Urothelium cell line (cell line): ENCODE results near the gene ZNF836.
A peak's percentile ranks its signal among the peaks of the same experiment; 100 is the strongest.
"Not testable (repeated sequence)": the region's sequence is repeated elsewhere in the genome, so short reads cannot be mapped to it uniquely, and the experiment has no call there.

Experiments
- DNase-seq: peaks from one replicate; pipeline ENCODE4 v3.0.0; 2011; ENCODE audit warnings: low spot score, mixed read lengths
- FAIRE-seq: peaks from 2 replicates; lab custom pipeline; 2011; peaks lifted over from hg19 to GRCh38; lab: Jason Lieb, UNC

ZNF836 gene

DNA sequence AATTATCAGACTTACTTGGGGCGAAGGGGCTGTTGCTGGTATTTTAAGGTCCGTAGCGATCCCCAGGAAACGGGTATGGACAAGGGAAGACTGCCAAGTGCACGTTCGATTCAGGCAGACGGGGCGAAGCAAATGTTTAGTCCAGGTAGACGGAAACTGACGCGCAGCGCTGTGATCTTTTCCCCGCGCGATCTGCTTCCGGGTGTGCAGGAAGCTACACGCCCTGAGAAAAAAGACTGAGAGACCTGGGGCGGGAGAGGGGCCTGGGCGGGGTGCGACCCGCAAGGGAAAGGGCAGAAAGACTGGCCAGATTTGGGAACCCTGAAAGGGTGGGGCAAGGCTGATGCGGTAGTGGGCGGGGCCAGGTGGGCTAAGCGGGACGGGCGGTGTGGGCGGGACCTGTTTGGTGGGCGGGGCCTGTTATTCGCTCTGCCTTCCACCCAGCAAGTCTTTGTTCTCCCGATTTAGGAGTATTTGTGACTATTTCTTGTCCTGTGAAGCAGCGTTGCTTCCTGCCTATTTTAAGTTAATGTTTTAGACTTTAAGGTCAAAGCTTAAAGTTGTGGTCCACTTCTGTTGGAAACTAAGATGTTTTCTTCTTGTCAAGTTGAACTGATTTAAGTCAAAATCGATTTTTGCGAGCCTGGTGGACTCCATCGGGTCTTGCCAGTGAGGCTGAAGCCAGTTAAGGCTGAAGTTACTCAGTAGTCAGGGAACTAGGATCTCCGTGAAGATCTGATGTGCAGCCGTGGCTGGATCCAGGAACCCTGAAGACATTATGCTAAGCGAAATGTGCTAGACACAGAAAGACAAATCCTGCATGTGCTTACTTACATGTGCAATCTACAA lies at the start of gene ZNF836:
Gene ZNF836 (minus strand): TSS at position 301 of the 849 bp plus-strand sequence. CDS start 3,549 bp downstream, outside the sequence.
- DNase-seq (peak; percentile 87), FAIRE-seq (peak; percentile 46)

DNA sequence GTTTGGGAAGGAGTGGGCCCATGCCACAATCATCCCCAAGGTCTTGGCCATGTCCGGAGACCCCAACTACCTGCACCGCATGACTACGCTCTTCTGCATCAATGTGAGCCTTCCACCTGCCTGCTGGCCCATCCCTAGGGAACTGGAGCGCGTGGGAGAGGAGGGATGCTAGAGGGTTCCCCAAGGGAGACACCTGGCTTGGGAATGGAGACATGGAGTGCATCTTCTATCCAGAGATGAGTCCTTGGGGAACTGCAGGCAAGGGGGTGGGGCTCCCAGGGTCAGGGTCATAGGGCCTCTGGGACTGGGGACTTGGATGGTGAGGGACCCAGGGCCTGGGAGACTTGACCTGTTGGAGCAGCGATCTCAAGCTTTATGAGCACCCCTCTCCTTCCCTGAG lies 49.6 kb upstream of the ZNF836 start:
- DNase-seq (no peak), FAIRE-seq (no peak)

DNA sequence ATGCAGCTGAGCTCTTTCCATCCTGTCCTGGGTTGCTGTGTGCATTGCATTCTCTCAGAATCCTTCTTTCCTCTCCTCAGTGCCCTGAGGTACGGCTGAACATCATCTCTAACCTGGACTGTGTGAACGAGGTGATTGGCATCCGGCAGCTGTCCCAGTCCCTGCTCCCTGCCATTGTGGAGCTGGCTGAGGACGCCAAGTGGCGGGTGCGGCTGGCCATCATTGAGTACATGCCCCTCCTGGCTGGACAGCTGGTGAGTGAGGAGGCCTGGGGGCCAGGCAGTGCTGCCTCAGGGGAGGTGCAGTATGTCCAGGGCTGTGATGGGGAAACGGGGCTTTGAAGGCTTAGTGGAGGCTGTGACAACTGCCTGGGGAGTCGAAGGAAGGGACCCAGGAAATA lies 48.2 kb upstream of the ZNF836 start:
- no peak for FAIRE-seq
- no peak for DNase-seq

DNA sequence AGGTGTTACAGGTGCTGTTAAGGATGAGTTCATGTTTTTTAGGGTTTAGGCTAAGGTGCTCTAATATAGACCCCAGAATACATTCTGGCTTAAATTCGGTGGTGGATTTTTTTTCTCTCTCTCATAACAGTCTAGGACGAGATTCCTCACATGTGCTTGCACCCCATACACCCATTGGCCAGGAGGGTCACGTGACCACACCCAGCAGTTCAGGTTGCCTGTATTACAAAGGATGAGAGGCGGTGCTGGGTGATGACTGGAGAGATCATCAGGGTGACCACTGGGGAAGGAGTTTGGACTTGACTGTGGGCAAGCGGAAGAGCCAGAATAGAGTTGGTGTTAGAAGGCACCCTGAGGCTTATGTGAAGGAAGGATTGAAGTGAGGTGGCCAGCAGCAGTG lies 46.2 kb upstream of the ZNF836 start:
- DNase-seq, result no peak
- no peak for FAIRE-seq

DNA sequence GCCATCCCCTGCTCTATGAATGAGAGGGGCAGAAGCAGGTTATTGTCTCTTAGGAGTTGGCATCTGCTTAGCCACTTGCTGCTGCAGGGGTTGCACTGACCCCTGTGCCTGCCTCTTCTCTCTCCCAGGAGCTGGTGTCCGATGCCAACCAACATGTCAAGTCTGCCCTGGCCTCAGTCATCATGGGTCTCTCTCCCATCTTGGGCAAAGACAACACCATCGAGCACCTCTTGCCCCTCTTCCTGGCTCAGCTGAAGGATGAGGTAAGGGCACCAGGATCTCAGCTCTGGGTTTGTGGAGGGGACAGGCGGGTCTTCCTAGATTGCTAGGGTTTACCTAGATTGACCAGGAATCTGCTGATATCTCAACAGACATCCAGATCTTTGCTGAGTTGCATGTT lies 45.0 kb upstream of the ZNF836 start:
- DNase-seq (no peak), FAIRE-seq (no peak)

DNA sequence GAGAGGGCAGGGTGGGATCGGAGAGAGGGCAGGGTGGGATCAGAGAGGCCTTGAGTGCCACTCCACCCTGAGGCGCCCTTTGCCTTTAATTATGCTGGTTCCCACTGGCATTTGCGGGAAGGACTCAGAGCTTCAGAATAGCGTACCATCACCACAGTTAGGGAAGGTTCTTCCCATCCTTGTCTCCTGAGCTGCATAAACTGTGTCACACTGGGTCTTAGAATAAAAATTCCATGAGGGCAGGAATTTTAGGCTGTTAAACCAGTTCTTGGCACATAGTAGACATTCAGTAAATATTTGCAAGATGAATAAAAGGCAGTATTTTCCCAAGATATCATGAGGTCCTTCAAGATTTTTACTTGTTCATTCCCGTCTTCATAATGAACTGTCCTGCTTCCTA lies 42.8 kb upstream of the ZNF836 start:
- DNase-seq, result no peak
- no peak for FAIRE-seq

DNA sequence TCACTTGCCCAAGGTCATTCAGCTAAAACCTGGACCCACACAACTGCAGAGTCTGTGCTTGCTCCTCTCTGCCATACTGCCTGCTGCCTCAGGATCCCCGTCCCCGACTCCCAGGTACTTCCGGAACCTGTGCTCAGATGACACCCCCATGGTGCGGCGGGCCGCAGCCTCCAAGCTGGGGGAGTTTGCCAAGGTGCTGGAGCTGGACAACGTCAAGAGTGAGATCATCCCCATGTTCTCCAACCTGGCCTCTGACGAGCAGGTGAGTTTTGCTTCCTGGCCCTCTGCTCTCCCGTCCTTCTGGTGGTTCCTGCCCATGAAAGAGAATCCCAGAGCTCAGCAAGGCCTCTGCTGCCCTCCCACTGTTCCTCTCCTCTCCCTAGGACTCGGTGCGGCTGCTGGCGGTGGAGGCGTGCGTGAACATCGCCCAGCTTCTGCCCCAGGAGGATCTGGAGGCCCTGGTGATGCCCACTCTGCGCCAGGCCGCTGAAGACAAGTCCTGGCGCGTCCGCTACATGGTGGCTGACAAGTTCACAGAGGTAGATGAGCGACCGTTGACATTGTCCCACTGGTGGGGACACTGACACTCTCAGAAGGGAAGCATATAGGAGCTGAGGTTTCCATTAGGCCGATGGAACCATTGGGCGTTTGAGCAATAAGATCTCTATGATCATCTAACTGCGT lies 41.3 kb upstream of the ZNF836 start:
- FAIRE-seq (no peak), DNase-seq (no peak)

DNA sequence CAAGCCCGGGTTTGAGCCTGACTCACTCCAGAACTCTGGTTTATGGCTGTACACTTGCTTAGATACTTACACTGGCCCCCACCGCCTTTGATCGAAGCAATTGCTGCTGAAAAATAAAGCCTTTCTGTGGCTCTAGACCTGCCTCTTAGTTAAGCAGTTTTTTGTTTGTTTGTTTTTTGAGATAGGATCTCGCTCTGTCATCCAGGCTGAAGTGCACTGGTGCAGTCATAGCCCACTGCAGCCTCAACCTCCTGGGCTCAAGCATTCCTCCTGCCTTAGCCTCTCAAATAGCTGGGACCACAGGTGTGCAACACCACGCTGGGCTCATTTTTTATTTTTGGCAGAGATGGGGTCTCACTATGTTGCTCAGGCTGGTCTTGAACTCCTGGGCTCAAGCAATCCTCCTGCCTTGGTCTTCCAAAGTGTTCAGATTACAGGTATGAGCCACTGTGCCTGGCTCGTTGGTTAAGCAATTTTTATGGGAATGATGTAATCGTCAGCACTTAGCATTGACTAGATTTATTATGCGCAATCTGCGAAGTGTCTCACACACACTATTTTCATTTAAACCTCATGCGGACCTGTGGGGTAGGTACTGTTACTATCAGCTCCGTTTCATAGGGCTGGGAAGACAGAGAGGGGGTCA lies 40.6 kb upstream of the ZNF836 start:
- no peak for DNase-seq
- no peak for FAIRE-seq

DNA sequence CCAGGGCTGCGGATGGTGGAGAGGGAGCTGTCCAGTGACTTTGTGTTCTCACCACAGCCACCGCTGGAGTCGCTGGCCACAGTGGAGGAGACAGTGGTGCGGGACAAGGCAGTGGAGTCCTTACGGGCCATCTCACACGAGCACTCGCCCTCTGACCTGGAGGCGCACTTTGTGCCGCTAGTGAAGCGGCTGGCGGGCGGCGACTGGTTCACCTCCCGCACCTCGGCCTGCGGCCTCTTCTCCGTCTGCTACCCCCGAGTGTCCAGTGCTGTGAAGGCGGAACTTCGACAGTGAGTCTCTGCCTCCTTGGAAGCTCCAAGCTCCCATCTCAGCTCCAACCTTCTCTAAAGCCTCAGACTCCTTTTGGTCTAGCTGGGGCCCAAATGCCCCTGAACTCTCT lies 39.8 kb upstream of the ZNF836 start:
- no peak for DNase-seq
- FAIRE-seq, result no peak

DNA sequence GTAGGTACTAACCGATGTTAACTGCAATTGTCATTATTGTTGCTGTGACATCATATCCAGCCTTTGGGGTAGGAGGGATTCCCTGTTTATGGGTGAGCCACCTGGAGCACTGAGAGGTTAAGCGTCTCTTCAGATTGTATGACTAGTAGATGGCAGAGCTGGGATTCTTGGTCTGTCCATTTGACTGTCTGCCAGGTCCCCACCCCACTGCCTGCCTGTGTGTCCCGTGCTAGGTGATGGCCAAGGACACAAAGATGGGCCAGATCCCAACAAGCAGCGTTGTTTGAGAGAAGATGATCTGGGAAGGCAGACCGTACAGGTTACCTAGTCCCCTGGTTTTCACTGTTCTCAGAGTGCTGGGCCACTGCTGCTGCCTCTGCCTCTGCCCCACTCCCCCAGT lies 35.1 kb upstream of the ZNF836 start:
- FAIRE-seq (no peak), DNase-seq (no peak)

DNA sequence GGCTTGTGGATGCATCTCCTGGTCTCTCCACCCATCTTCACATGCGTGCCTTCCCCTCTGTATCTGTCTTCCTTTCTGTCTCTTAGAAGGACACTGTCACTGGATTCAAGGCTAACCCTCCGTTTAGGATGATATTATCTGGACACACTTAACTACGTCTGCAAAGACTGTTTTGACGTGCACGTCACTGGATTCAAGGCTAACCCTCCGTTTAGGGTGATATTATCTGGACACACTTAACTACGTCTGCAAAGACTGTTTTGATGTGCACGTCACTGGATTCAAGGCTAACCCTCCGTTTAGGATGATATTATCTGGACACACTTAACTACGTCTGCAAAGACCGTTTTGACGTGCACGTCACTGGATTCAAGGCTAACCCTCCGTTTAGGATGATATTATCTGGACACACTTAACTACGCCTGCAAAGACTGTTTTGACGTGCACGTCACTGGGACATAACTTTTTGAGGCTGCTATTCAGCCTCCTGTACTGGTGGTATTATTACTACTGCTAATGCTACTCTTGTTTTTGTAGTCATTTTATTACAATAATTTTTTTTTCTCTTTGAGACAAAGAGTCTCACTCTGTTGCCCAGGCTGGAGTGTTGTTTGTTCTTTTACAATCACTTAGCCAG lies 29.5 kb upstream of the ZNF836 start:
- not testable (repeated sequence) for FAIRE-seq, DNase-seq

DNA sequence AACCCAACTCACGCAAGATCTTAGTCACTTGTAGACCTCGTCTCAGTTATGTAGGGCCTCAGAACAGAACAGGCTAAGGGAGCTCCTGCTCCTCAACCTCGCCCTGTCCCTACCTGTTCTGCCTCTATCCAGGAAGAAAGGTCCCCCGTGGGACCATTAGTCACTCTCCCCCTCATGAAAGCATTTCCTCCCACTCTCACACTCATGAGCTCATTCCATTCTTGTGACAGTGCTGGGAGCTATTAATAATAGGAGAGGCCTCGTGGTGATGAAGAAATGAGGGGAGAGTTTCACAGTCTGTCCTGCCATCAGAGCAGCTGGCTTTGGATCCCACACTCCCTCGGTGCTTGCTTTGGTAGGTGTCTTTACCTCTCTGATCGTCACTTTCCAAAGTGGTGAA lies 28.6 kb upstream of the ZNF836 start:
- DNase-seq, result no peak

DNA sequence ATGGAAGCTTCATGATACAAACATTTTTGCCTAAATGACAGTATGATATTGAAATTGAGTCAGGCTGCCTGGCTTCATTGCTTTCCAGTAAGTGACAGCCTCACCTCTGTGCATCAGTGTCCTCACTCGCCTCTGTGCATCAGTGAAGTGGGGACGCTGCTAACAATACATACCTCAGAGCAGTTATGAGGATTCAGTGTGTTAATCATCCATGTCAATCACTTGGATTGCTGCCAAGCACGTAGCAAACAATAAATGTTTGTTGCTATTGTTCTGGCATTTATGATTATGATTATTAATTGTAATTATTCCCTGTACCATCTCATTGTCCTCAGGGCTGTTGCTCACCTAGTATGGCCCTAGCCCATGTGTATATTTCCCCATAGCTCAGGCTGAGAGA lies 27.3 kb upstream of the ZNF836 start:
- no peak for FAIRE-seq

More for the DNA sequence above, 28.6 kb upstream of the ZNF836 start:
- no peak for FAIRE-seq

DNA sequence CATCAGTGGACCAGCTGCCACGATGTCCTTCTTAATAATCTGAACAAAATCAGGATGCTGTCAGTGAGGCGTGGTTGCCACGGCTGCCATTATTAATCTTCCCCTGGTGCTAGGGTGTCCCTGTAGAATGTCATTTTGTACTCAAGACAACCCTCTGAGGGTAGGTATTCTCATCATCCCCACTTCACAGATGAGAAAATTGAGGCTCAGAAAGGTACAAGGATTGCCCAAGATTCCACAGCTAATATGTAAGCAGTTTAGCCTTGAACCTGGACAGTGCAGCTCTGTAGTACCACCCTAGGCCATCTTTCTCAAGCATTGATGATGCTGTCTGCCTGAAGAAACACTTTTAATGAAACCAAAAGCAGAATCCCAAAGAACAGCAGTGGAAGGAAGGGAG lies 26.5 kb upstream of the ZNF836 start:
- DNase-seq (no peak), FAIRE-seq (no peak)

More for the DNA sequence above, 27.3 kb upstream of the ZNF836 start:
- no peak for DNase-seq

DNA sequence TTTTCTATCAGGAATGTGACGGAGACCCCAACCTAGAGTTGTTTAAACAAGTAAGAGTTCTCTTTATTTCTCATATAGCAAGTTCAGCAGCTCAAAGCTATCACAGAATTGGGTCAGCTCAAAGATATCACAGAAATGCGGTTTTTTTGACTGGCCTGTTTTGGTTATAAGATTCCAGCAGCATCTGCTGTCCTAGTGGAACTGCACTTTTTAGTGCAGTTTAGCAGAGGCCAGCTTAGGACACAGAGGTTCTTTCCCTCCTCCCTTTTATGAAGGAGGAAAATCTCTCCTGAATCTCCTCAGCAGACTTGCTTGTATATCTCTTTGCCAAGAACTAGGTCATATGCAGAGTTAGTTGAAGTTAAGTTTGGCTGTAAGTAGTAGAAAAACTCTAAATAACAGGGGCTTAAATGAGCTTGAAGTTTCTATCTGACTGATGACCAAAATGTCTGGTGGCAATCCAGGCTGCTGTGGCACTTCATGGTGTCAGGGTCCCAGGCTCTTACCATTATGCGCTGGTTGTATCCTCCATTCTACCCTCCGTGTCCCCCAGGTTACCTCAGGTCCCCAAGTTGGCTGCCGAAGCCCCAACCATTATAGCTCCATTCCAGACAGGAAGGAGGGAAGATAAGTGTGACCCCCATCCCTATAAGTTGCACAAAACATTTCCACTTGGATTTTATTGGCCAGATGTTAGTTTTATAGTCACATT lies 25.0 kb upstream of the ZNF836 start:
- FAIRE-seq (no peak), DNase-seq (no peak)

DNA sequence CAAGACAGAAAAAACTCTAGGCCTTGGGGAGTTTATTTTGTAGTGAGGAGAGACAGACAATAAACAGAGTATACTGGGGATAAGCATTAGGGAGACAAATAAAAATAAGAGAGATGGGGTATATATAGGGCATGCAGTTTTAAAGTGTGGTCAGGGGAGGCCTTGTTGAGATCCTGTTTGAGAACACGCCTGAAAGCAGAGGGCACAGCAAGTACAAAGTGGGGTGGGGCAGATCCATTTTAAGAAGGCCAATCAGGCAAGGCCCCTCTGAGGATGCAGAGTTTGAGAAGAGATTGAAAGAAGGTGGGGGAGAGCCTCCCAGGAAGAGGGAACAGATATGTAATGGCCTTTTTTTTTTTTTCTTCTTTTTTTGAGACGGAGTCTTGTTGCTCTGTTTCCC lies 20.5 kb upstream of the ZNF836 start:
- FAIRE-seq (no peak), DNase-seq (no peak)

DNA sequence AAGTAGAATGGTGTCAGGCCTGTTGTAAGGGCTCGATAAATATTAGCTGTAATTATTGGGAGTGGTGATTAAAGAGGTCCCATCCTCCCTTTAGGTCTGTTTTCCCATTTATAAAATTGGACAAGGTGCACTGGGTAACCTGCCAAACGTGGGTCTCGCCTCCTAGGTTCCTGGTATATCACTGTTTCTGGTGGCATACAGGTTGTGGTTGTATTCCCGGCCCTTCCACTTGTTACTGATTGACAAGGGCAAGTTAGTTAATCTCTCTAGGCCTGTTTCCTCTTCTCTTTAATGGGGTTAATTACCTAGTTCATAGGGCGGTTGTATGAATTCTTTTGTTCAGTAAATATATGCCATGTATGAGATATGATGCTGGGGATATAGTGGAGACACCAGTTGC lies 20.0 kb upstream of the ZNF836 start:
- no peak for DNase-seq
- no peak for FAIRE-seq

DNA sequence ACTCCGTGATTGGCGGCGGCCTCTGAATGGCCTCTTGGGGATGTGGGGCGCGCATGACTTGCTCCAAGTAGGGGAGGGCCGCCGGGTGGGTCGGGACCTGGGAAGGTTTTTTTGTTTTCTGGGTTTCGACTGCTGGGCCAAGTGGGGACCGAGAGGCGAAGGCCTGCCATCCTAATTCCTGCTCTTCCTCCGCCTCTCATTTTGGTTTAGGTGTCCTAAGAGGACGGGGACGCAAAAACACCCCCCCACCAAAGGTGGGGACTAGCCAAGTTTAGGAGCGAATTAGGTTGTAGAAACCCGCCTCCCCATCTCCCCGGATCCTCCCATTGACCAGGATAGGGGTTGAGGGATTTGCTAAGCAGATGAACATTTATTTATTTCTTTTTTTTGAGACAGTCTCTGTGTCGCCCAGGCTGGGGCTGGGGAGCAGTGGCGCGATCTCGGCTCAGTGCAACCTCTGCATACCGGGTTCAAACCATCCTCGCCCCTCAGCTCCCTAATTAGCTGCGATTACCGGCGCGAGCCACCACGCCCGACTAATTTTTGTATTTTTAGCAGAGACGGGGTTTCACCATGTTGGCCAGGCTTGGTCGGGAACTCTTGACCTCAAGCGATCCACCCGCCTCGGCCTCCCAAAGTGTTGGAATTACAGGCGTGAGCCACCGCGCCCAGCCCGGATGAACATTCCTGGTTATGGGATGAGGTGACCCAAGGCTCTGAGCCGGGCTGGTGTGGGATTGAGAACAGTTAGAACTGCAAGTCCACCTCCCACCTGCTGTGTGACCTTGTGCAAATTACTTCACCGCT lies 19.3 kb upstream of the ZNF836 start:
- FAIRE-seq, result no peak

DNA sequence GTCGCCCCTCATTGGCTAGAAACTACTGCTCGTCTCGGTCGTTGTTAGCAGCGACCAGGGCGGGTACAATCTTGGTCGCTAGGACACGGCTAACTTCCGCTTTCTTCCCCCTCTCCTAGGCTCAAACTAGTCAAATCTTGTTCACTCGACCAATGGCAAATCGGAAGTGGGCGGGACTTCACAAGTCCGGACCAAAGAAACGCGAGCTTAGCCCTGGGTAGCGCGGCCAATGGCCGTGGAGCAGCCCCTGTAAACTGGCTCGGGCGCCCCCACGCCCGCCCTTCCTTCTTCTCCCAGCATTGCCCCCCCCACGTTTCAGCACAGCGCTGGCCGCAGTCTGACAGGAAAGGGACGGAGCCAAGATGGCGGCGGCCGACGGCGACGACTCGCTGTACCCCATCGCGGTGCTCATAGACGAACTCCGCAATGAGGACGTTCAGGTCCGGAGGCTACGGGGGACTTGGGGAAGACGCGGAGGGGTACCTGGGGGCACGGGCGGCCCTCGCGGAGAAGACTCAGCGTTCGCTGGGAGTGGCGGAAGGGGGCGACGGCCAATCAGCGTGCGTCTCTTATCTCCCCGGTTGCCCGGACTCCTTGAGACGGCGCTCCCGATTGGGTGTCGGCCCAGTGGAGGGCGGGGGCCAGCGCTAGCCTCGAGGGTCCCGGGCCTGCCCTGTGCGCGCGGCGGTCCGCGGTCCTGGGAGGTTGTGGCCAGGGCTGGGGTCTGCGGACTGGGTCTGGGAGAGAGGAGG lies 18.5 kb upstream of the ZNF836 start, which contains the start of gene PPP2R1A:
Gene PPP2R1A (plus strand): TSS at position 318 of the 752 bp plus-strand sequence. CDS start 45 bp downstream, at position 363.
- peak; percentile 73 for FAIRE-seq
- DNase-seq, result peak; percentile 96

More for the DNA sequence above, 19.3 kb upstream of the ZNF836 start:
- DNase-seq, result no peak
